Endothelial cell of umbilical vein (primary cell): Measurements from ENCODE around the gene SALL2. TPM values are rescaled to one million over a fixed set of nuclear protein-coding genes. Genes with fewer than 3 reads are reported as not detected.

Experiments
- BruUV-seq: library from RNA; stranded (reverse); fragments of 400-500 nt; replicated peaks from 2 replicates; lab custom pipeline; 2021; lab: Mats Ljungman, UMichigan
- CTCF ChIA-PET: fragments of 300-600, 350-600 bp; sonication (Branson Sonifier 250); formaldehyde crosslinking; loops from one replicate; lab custom pipeline; 2021; ENCODE audit warnings: antibody characterized with exemption, inconsistent platforms; lab: Charles Lee
- POLR2A ChIA-PET: fragments of 300-600, 350-600 bp; sonication (Branson Sonifier 250); formaldehyde crosslinking; loops from one replicate; lab custom pipeline; 2021; ENCODE audit warnings: antibody characterized with exemption, inconsistent platforms; lab: Charles Lee
- DNase-seq: peaks from one replicate; pipeline ENCODE4 v3.0.0-alpha.2; 2011; ENCODE audit warnings: low read depth, low spot score
- FAIRE-seq: peaks from 2 replicates; lab custom pipeline; 2011; peaks lifted over from hg19 to GRCh38; lab: Jason Lieb, UNC
- H2AFZ ChIP-seq: 2 replicates; pipeline ENCODE4 v1.6.0; 2012; ENCODE audit warnings: low read depth, low read length, control low read depth, inconsistent platforms
- H3K27ac ChIP-seq: 2 replicates; pipeline ENCODE4 v1.5.1; 2011; ENCODE audit warnings: low read depth, mild to moderate bottlenecking, control low read depth, low read length, moderate library complexity; ENCODE audit not compliant: insufficient read depth
- H3K27me3 ChIP-seq, 2 experiments: 2 replicates each; pipeline versions ENCODE4 v1.6.0 to v1.6.1; 2011; ENCODE audit warnings: low read length in 2 of 2, mixed read lengths in 1 of 2; ENCODE audit not compliant: control insufficient read depth in 2 of 2, insufficient read depth in 2 of 2
- H3K36me3 ChIP-seq, 2 experiments: 2 replicates in 1 of 2; 3 replicates in 1 of 2; pipeline ENCODE4 v1.5.1; 2011; ENCODE audit warnings: low read length in 2 of 2, mild to moderate bottlenecking in 1 of 2, moderate library complexity in 1 of 2; ENCODE audit not compliant: control insufficient read depth in 2 of 2, insufficient read depth in 2 of 2; ENCODE audit errors: extremely low read depth in 1 of 2
- H3K4me1 ChIP-seq: 3 replicates; pipeline ENCODE4 v1.5.1; 2011; ENCODE audit warnings: mild to moderate bottlenecking, low read length; ENCODE audit not compliant: control insufficient read depth, insufficient read depth; ENCODE audit errors: extremely low read depth
- H3K4me2 ChIP-seq: 2 replicates; pipeline ENCODE4 v1.6.1; 2011; ENCODE audit warnings: low read length, control low read depth, mixed read lengths; ENCODE audit not compliant: insufficient read depth
- H3K4me3 ChIP-seq, 3 experiments: fragments of 200-600 bp in 1 of 3; sonication (generic), shearing (Covaris generic) in 1 of 3; replicated peaks in 1 of 3; 2 replicates each; pipeline ENCODE4 v1.5.1; 2011 to 2016; ENCODE audit warnings: control low read depth in 3 of 3, low read length in 3 of 3, mild to moderate bottlenecking in 2 of 3, inconsistent platforms in 1 of 3, low read depth in 1 of 3, moderate library complexity in 1 of 3; ENCODE audit not compliant: insufficient read depth in 1 of 3
- H3K79me2 ChIP-seq: 2 replicates; pipeline ENCODE4 v1.6.0; 2012; ENCODE audit warnings: low read length, inconsistent platforms; ENCODE audit not compliant: control insufficient read depth, insufficient read depth
- H3K9ac ChIP-seq: replicated peaks from 2 replicates; pipeline ENCODE3; 2011; ENCODE audit warnings: low read length, control low read depth; ENCODE audit not compliant: insufficient read depth; ENCODE audit errors: extremely low read depth
- H3K9me1 ChIP-seq: replicated peaks from 3 replicates; pipeline ENCODE4 v1.6.0; 2011; ENCODE audit warnings: mild to moderate bottlenecking, low read length; ENCODE audit not compliant: control insufficient read depth, insufficient read depth; ENCODE audit errors: extremely low read depth
- H3K9me3 ChIP-seq: replicated peaks from 2 replicates; pipeline ENCODE4 v1.5.1; 2012; ENCODE audit warnings: low read length, inconsistent platforms; ENCODE audit not compliant: control insufficient read depth, insufficient read depth
- H4K20me1 ChIP-seq: replicated peaks from 2 replicates; pipeline ENCODE3; 2011; ENCODE audit warnings: mild to moderate bottlenecking, low read length; ENCODE audit not compliant: control insufficient read depth, insufficient read depth; ENCODE audit errors: extremely low read depth
- CTCF ChIP-seq, 2 donors: IDR thresholded peaks; 1 replicate in 1 of 2; 2 replicates in 1 of 2; pipeline ENCODE4 v1.5.1; 2011; ENCODE audit warnings: low read length in 2 of 2, mild to moderate bottlenecking in 2 of 2, moderate library complexity in 2 of 2, control low read depth in 1 of 2, inconsistent platforms in 1 of 2, low read depth in 1 of 2; ENCODE audit not compliant: insufficient read depth in 1 of 2; ENCODE audit errors: extremely low read depth in 1 of 2
- EZH2 ChIP-seq: IDR thresholded peaks from 2 replicates; pipeline ENCODE4 v1.6.1; 2012; ENCODE audit warnings: borderline replicate concordance, low read depth, mild to moderate bottlenecking, moderate library complexity, low read length, inconsistent platforms; ENCODE audit not compliant: severe bottlenecking
- FOS ChIP-seq: IDR thresholded peaks from 2 replicates; pipeline ENCODE4 v1.6.1; 2011; ENCODE audit warnings: mild to moderate bottlenecking, low read length, moderate library complexity, borderline replicate concordance; ENCODE audit not compliant: insufficient read depth
- GATA2 ChIP-seq: IDR thresholded peaks from 2 replicates; pipeline ENCODE4 v1.7.0; 2011; ENCODE audit warnings: low read depth, mild to moderate bottlenecking, moderate library complexity, mixed read lengths, low read length; ENCODE audit not compliant: insufficient read length, insufficient read depth
- JUN ChIP-seq: IDR thresholded peaks from 2 replicates; pipeline ENCODE4 v1.6.1; 2011; ENCODE audit warnings: borderline replicate concordance, low read depth; ENCODE audit not compliant: insufficient read length, insufficient read depth
- MYC ChIP-seq: IDR thresholded peaks from one replicate; pipeline ENCODE4 v1.6.1; 2011; ENCODE audit warnings: mild to moderate bottlenecking, low read depth, low read length
- POLR2A ChIP-seq: IDR thresholded peaks from 2 replicates; pipeline ENCODE4 v1.6.1; 2012; ENCODE audit warnings: low read depth, mild to moderate bottlenecking, control low read depth, low read length
- POLR2AphosphoS5 ChIP-seq: IDR thresholded peaks from 2 replicates; pipeline ENCODE4 v1.6.1; 2012; ENCODE audit warnings: low read depth, mild to moderate bottlenecking, control low read depth, low read length, moderate library complexity; ENCODE audit not compliant: insufficient read depth
- dilution Hi-C: fragments of 300-500 bp; cut with MboI; formaldehyde crosslinking; loops from one replicate; pipeline ENCODE4 v1.15.0; 2019; ENCODE audit warnings: low sequenced_read_pairs; ENCODE audit not compliant: extremely low pct_ligation_motif_present
- intact Hi-C: fragments of 100-400 bp; cut with micrococcal nuclease; formaldehyde crosslinking; loops from one replicate; pipeline ENCODE4 v1.10.0; 2022
- polyA plus RNA-seq, 4 experiments: library from polyadenylated mRNA; depleted of rRNA in 3 of 4; stranded (reverse) in 3 of 4; unstranded in 1 of 4; fragments of >200 nt; gene quantifications; 2 replicates each; pipeline versions ENCODE4 v1.2.1 to v1.2.3, GENCODE V29; 2011 to 2012; ENCODE audit warnings: missing spikeins in 1 of 4
- total RNA-seq: library from RNA; stranded (reverse); gene quantifications from 2 replicates; pipeline ENCODE4 v1.2.3, GENCODE V29; 2021
- TF ChIP-seq, protein P1 (sequence below): IDR thresholded peaks from 2 replicates; pipeline ENCODE4 v1.6.1; 2011; ENCODE audit not compliant: insufficient read depth, insufficient read length

The SALL2 gene
- total and polyA plus RNA-seq, 2 donors (not counting 3 experiments of a cell fraction or from before 2014, with no cell fraction given) = 2.8 to 4.6 TPM

GRCh38 chr14:21501568-21501967 lies 24.6 kb downstream of the SALL2 start:
- TF ChIP-seq, protein P1, sequence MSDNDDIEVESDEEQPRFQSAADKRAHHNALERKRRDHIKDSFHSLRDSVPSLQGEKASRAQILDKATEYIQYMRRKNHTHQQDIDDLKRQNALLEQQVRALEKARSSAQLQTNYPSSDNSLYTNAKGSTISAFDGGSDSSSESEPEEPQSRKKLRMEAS = no peak
- TF ChIP-seq CTCF (IDR thresholded peaks at IDR 0.05; ENCODE audit: extremely low read depth in 1 of 2, insufficient read depth in 1 of 2, low read depth in 1 of 2, low read length in 2 of 2) = no peak
- TF ChIP-seq JUN = no peak
- no peak for TF ChIP-seq FOS
- no peak for TF ChIP-seq EZH2
- no peak for TF ChIP-seq POLR2A
- TF ChIP-seq MYC = no peak
- TF ChIP-seq POLR2AphosphoS5 = no peak
- TF ChIP-seq GATA2 = no peak
- H3K9me1 ChIP-seq = no peaks in the 10 kb centered on the region
- no TSS peak for BruUV-seq
- H3K4me2 ChIP-seq = no peak overlapping the region
- H3K27ac ChIP-seq = no peak overlapping the region
- H2AFZ ChIP-seq = no peak overlapping the region
- H3K27me3 ChIP-seq = no peaks in the 10 kb centered on the region
- peaks cover 25 to 33% of the 10 kb centered on the region in 2 experiments for H3K36me3 ChIP-seq
- no peaks in the 10 kb centered on the region for H3K4me1 ChIP-seq
- FAIRE-seq (no peak), DNase-seq (no peak)
- H3K9ac ChIP-seq = no peak overlapping the region
- peaks cover 29% of the 10 kb centered on the region for H3K79me2 ChIP-seq
- dilution Hi-C loops = no loop called here
- no peak overlapping the region for H3K4me3 ChIP-seq
- ChIA-PET POLR2A (no interaction called here), CTCF (interaction anchor here (1.2 kb wide), 1 partner anchor 54 kb away, joined by 4 read pairs; no protein-coding TSS in a partner anchor)
- no peaks in the 10 kb centered on the region for H3K9me3 ChIP-seq
- H4K20me1 ChIP-seq = no peaks in the 10 kb centered on the region
- intact Hi-C loops = no loop called here
